Subcutaneous abdominal adipose tissue (tissue), 5 donors: ENCODE results near the gene WDR35.
"Not testable (repeated sequence)": the region's sequence is repeated elsewhere in the genome, so short reads cannot be mapped to it uniquely, and the experiment has no call there.

Experiments used
- H3K27ac ChIP-seq: one replicate; pipeline ENCODE4 v1.7.0; 2013; ENCODE audit warnings: low read depth, mild to moderate bottlenecking, inconsistent platforms, low read length, moderate library complexity
- H3K27me3 ChIP-seq, 5 donors: one replicate each; pipeline ENCODE4 v1.7.0; 2013; ENCODE audit warnings: low read length in 5 of 5, inconsistent platforms in 1 of 5; ENCODE audit not compliant: control insufficient read depth in 5 of 5, insufficient read depth in 4 of 5
- H3K36me3 ChIP-seq, 5 donors: one replicate each; pipeline ENCODE4 v1.7.0; 2013; ENCODE audit warnings: low read length in 5 of 5; ENCODE audit not compliant: control insufficient read depth in 5 of 5, insufficient read depth in 5 of 5
- H3K4me1 ChIP-seq, 5 donors: one replicate each; pipeline ENCODE4 v1.7.0; 2013; ENCODE audit warnings: low read length in 5 of 5, mild to moderate bottlenecking in 3 of 5, moderate library complexity in 1 of 5; ENCODE audit not compliant: control insufficient read depth in 5 of 5, insufficient read depth in 5 of 5
- H3K4me3 ChIP-seq, 5 donors: one replicate each; pipeline ENCODE4 v1.7.0; 2013; ENCODE audit warnings: low read length in 5 of 5, low read depth in 1 of 5
- H3K9ac ChIP-seq, 5 donors: one replicate each; pipeline ENCODE4 v1.7.0; 2013; ENCODE audit warnings: low read length in 5 of 5, mild to moderate bottlenecking in 4 of 5, moderate library complexity in 3 of 5
- H3K9me3 ChIP-seq, 5 donors: one replicate each; pipeline ENCODE4 v1.7.0; 2013; ENCODE audit warnings: low read length in 5 of 5; ENCODE audit not compliant: control insufficient read depth in 5 of 5
- donor health status: healthy.
- donor health status: healthy.
- donor health status: healthy.
- donor health status: healthy.
- donor health status: healthy.

Gene WDR35

GRCh38 chr2:19922188-19922587, 67.7 kb downstream of the WDR35 start:
- H3K36me3 ChIP-seq, H3K9ac ChIP-seq, H3K4me1 ChIP-seq, H3K4me3 ChIP-seq, H3K27ac ChIP-seq, H3K27me3 ChIP-seq, H3K9me3 ChIP-seq: not testable (repeated sequence)

- no peaks in the 10 kb centered on the region for H3K27me3 ChIP-seq
- H3K4me3 ChIP-seq = no peak overlapping the region
- no peaks in the 10 kb centered on the region for H3K4me1 ChIP-seq
- H3K9me3 ChIP-seq = no peaks in the 10 kb centered on the region
- no peak overlapping the region for H3K9ac ChIP-seq
- peaks cover 0 to 5% (median 0%) of the 10 kb centered on the region in 5 donors for H3K36me3 ChIP-seq
- H3K27ac ChIP-seq = no peak overlapping the region
Observed at GRCh38 chr2:19916385-19916950, 73.4 kb downstream of the WDR35 start.

DNA sequence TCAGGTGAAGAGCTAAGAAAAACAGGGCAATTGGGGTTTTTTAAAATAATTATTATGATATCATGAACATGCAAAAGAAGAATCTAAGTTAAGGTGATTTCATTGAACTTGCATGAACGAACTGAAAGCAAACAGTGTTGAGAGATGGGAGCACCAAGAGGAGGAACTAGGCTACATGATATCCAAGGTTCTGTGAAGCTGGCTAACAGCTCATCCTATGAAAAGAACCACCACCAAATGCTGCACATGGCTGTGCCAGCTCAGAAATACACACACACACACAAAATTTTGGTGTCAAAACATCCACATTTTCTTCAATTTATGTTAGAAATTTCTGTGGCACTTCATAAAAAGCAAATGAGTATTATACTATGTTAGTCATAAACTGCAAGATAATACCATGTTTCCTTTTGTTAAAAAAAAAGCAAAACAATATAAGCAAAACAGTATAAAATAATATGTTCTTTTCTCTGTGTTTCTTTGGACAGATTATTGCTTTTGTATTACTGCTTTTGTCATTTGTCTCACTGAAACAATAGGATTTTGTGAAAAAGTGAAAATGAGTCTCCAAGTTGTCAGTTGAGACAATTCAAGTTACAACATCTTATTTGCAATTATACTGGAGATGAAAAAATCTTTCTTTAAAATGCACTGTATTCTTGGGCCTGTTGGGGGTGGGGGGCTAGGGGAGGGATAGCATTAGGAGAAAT, 75.5 kb downstream of the WDR35 start:
- H3K27ac ChIP-seq = no peak overlapping the region
- no peaks in the 10 kb centered on the region for H3K27me3 ChIP-seq
- no peak overlapping the region for H3K4me3 ChIP-seq
- H3K4me1 ChIP-seq = no peaks in the 10 kb centered on the region
- no peaks in the 10 kb centered on the region for H3K9me3 ChIP-seq
- H3K36me3 ChIP-seq = peaks cover 0 to 5% (median 4%) of the 10 kb centered on the region in 5 donors
- H3K9ac ChIP-seq = no peak overlapping the region

DNA sequence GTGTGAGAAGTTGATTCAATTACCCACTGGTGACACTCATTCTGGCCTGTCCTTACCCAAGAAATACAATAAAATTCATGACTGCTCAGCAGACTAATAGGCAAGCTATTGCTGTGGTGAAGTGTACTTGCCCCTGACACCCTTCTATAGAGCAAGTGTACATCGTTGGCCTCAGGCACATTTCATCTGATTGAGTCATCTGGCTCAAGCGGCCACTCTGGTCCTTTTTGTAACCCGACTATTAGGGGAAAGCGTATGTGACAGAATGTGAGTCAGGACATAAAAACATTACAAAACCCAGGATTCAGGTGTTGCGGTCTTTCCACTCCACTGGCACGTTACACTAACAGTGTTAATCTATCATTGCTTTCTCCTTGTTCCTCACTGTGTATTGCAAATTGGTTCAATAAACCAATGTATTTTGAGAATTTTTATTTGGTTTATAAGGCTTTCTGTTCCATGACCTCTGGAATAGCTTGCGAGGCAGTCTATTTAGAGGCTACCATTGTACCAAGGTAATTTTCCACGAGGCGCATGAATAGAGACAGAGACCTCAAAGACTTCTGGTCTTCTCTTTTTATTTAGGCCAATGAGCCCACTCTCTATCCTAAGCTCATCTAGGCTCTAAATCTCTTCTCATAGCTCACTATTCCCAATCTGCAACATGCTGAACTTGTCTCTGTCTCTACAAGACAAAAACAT, 77.9 kb downstream of the WDR35 start:
- H3K4me1 ChIP-seq = no peaks in the 10 kb centered on the region
- no peak overlapping the region for H3K27ac ChIP-seq
- H3K4me3 ChIP-seq = no peak overlapping the region
- H3K36me3 ChIP-seq = peaks cover 0 to 5% (median 4%) of the 10 kb centered on the region in 5 donors
- H3K27me3 ChIP-seq = no peaks in the 10 kb centered on the region
- H3K9me3 ChIP-seq = no peaks in the 10 kb centered on the region
- H3K9ac ChIP-seq = no peak overlapping the region

DNA sequence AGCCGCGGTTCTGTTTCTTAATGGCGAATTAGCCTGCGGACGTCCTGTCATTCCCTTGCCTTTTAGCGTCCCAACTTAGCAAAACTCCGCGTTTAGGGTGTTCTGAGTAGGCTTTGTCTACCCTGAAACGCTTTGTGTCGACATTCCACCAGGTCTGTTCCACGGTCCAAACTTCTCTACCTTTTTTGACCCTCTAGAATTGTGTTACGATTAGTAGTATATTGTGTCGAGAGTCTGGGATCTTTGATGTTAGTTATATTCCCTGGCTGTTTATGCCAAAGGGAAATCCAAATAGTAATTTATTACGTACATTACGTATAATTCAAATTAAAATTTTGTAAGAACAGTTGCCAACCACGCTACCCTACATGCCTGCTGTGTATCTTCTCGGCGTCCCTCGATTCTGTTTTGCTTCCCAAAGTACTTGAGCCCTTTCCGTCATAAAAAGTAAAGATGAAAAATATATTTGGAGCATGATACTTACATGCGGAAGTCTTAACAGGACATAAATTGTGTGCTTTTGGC, 87.6 kb downstream of the WDR35 start:
- H3K4me1 ChIP-seq = peaks cover 7 to 37% (median 34%) of the 10 kb centered on the region in 5 donors
- peak overlapping the region; percentile 77 to 99 (median 97) for H3K4me3 ChIP-seq
- H3K36me3 ChIP-seq = no peaks in the 10 kb centered on the region
- H3K27me3 ChIP-seq = no peaks in the 10 kb centered on the region
- H3K27ac ChIP-seq = peak overlapping the region; percentile 94
- peak overlapping the region; percentile 64 to 99 (median 89) for H3K9ac ChIP-seq
- H3K9me3 ChIP-seq = no peaks in the 10 kb centered on the region

- Histone ChIP-seq H3K27ac (peak within 1 kb of the TSS; percentile 94), H3K9me3 (no peaks in the 10 kb centered on the region), H3K9ac (peak within 1 kb of the TSS; percentile 64 to 99 (median 89)), H3K4me3 (peak within 1 kb of the TSS; percentile 77 to 99 (median 97)), H3K27me3 (no peaks in the 10 kb centered on the region), H3K36me3 (no peaks in the 10 kb centered on the region), H3K4me1 (peaks cover 7 to 37% (median 34%) of the 10 kb centered on the region in 5 donors)
Observed at GRCh38 chr2:19901442-19902215, 88.3 kb downstream of the WDR35 start, which contains the start of gene TTC32. Gene TTC32, minus strand, starts transcription at chr2:19901983. Its CDS starts 129 bp downstream, at chr2:19901854.

- peak overlapping the region; percentile 77 to 99 (median 97) for H3K4me3 ChIP-seq
- peak overlapping the region; percentile 94 for H3K27ac ChIP-seq
- H3K36me3 ChIP-seq = no peaks in the 10 kb centered on the region
- no peaks in the 10 kb centered on the region for H3K27me3 ChIP-seq
- peaks cover 7 to 37% (median 34%) of the 10 kb centered on the region in 5 donors for H3K4me1 ChIP-seq
- H3K9ac ChIP-seq = peak overlapping the region; percentile 64 to 99 (median 89)
- no peaks in the 10 kb centered on the region for H3K9me3 ChIP-seq
Observed at GRCh38 chr2:19900931-19901441, 88.9 kb downstream of the WDR35 start.

DNA sequence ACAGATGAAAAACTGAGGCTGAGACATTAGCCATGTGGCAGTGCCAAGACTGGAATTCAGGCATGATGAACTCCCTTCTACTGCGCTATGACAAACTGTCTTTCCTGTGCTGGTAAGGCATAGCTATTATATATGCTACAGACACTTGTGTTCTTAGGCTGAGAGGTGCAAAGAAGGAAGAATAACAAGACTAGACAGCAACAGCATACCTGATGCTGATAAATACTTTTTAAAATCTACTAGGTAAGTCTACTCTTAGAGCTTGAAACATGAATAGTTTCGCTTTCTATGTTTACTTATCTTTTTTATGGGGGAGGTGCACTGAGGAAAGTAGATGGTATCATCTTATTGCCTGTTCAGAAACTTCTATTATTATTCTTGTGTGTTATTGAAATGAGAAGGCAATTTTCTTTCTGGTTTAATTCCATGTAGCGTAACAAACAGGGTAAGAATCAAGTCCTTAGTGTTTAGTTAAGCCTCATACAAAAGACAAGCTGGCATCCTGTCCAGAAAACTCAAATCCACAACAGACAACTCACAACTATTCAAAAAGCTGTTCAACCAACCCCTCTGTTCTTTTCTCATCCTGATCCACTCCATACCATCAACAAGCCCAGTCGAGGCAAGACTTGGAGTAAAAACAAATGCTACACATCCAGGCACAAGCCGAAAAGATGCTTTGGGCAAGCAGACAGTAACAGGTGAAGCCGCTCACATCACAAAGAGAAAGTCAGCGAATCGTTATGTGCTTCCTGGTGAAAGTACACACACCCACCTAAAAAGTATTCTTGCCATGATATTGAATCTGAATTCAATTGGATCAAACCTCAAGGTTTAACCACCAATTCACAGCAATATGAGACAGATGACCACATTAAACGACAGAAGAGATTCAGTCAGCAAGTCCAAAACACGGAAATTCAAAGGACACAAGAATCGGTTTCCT, 89.6 kb downstream of the WDR35 start:
- Histone ChIP-seq H3K4me3 (peak overlapping the region; percentile 77 to 99 (median 97)), H3K9ac (peak overlapping the region; percentile 64 to 99 (median 89)), H3K27me3 (no peaks in the 10 kb centered on the region), H3K9me3 (no peaks in the 10 kb centered on the region), H3K27ac (peak overlapping the region; percentile 94), H3K36me3 (no peaks in the 10 kb centered on the region), H3K4me1 (peaks cover 7 to 42% (median 39%) of the 10 kb centered on the region in 5 donors)
